CD4-positive, alpha-beta T cell treated with Interleukin-4 for 1 hour (primary cell): ENCODE results near the gene C7orf33.
A peak's percentile ranks its signal among the peaks of the same experiment; 100 is the strongest.
"Not testable (repeated sequence)": the region's sequence is repeated elsewhere in the genome, so short reads cannot be mapped to it uniquely, and the experiment has no call there.

Source experiments
- DNase-seq, 2 donors: peaks; one replicate each; pipeline ENCODE4 v3.0.0-alpha.2; 2020 to 2022

C7orf33 gene

GRCh38 chr7:148581624-148582023 lies 8.9 kb upstream of the C7orf33 start:
- DNase-seq = no peak

- DNase-seq = no peak
These were observed 6.3 kb upstream of the C7orf33 start for GRCh38 chr7:148584154-148584827.

- DNase-seq = no peak
These were observed 5.2 kb upstream of the C7orf33 start for GRCh38 chr7:148585399-148585798.

- DNase-seq = no peak
These were observed 3.5 kb upstream of the C7orf33 start for GRCh38 chr7:148587076-148587475.

GRCh38 chr7:148588168-148588567 lies 2.4 kb upstream of the C7orf33 start:
- no peak for DNase-seq

GRCh38 chr7:148588670-148589131 lies 1.9 kb upstream of the C7orf33 start:
- DNase-seq = no peak

GRCh38 chr7:148589640-148590039 lies 926 bp upstream of the C7orf33 start:
- DNase-seq = no peak

GRCh38 chr7:148596354-148596753 lies 5.8 kb downstream of the C7orf33 start:
- DNase-seq = not testable (repeated sequence)

- no peak for DNase-seq
These were observed 7.8 kb downstream of the C7orf33 start for GRCh38 chr7:148598351-148598750.

- no peak for DNase-seq
These were observed 14.8 kb downstream of the C7orf33 start for GRCh38 chr7:148605350-148605749.

GRCh38 chr7:148607151-148607661 lies 16.6 kb downstream of the C7orf33 start:
- no peak for DNase-seq

GRCh38 chr7:148609045-148609725 lies 18.6 kb downstream of the C7orf33 start:
- no peak for DNase-seq

GRCh38 chr7:148611692-148612091 lies 21.1 kb downstream of the C7orf33 start:
- no peak for DNase-seq

GRCh38 chr7:148615085-148615730 lies 24.6 kb downstream of the C7orf33 start:
- no peak for DNase-seq

- peak in 1 of 2 donors; percentile 29 for DNase-seq
These were observed 30.3 kb downstream of the C7orf33 start for GRCh38 chr7:148620749-148621359.

GRCh38 chr7:148621563-148621962 lies 31.0 kb downstream of the C7orf33 start:
- no peak for DNase-seq

GRCh38 chr7:148622887-148623585 lies 32.5 kb downstream of the C7orf33 start:
- DNase-seq = no peak

GRCh38 chr7:148623586-148624282 lies 33.2 kb downstream of the C7orf33 start:
- DNase-seq = no peak

GRCh38 chr7:148624735-148625134 lies 34.2 kb downstream of the C7orf33 start:
- DNase-seq = no peak

GRCh38 chr7:148625342-148625741 lies 34.8 kb downstream of the C7orf33 start:
- no peak for DNase-seq

- DNase-seq = no peak
These were observed 36.3 kb downstream of the C7orf33 start for GRCh38 chr7:148626828-148627227.

- no peak for DNase-seq
These were observed 37.4 kb downstream of the C7orf33 start for GRCh38 chr7:148628011-148628410.
